Measurements from ENCODE around the gene A1CF. TPM values are rescaled to one million over a fixed set of nuclear protein-coding genes. Genes with fewer than 3 reads are reported as not detected.

Gene A1CF, protein sequence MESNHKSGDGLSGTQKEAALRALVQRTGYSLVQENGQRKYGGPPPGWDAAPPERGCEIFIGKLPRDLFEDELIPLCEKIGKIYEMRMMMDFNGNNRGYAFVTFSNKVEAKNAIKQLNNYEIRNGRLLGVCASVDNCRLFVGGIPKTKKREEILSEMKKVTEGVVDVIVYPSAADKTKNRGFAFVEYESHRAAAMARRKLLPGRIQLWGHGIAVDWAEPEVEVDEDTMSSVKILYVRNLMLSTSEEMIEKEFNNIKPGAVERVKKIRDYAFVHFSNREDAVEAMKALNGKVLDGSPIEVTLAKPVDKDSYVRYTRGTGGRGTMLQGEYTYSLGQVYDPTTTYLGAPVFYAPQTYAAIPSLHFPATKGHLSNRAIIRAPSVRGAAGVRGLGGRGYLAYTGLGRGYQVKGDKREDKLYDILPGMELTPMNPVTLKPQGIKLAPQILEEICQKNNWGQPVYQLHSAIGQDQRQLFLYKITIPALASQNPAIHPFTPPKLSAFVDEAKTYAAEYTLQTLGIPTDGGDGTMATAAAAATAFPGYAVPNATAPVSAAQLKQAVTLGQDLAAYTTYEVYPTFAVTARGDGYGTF
- not detected for total RNA-seq
- polyA plus RNA-seq (2013, experiment 1 of 2) = 0.03 TPM
- 0.03 TPM for polyA plus RNA-seq (2013, experiment 2 of 2)
- total RNA-seq = 0 to 0.22 (median 0) reads per million in 172 experiments

DNA sequence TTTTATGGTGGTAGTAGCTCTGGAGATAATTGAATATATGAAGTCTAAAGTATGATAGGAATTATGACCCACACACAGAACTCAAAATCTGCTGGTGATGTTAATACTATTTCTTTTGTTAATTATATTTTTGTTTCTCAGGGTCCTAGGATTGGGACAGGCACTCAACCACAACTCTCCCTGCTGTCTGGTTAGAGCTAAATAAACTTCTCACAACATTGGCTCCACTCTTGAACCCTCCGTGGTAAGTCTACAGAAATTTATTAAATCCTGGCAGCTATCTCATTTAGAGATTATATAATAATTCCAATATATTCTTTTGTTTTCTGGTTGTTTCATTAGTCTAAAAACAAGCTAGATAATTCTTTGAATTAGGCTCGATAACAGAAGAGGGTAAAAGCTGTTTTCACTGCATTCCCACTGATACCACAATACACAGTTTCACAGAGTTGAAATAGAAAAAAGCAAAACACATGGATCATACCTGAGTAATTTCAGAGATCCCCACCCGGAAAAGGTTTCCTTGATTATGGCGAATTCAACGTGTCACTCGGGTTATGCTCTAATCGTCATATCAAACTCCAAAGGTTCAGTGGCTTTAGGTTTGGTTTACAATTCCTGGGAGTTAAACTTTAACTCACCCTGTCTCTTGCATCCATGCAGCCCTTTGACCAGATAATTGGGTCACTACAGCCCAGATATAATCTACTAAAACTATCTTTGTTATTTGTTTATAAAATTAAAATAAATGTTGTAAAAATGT, at the start of gene A1CF:
TSS of gene A1CF (minus strand) at position 531 of the 763 bp plus-strand sequence. CDS start 25,687 bp downstream, outside the sequence.
- no peak within 1 kb of the TSS for H3K27ac Mint-ChIP-seq
- intact Hi-C loops (cut with DNase I, micrococcal nuclease) = loop anchor here in 1 of 2 experiments (10.0 kb wide), 1 partner anchor 60 kb away; no protein-coding TSS in a partner anchor
- DNase-seq (no peak), ATAC-seq (ENCODE audit: poor library complexity) (no peak)
- H3K4me3 ChIP-seq (ENCODE audit: low read length) = no peak within 1 kb of the TSS
- no peaks in the 10 kb centered on the region for H3K9me3 ChIP-seq (ENCODE audit: control insufficient read depth in 1 of 2, insufficient read depth in 1 of 2, low read length in 2 of 2)
- H3K9me3 Mint-ChIP-seq = no peaks in the 10 kb centered on the region
- ChIA-PET CTCF (no interaction called here), POLR2A (no interaction called here)
- H3K27me3 Mint-ChIP-seq = peaks cover 15% of the 10 kb centered on the region
- TF ChIP-seq, protein P1, sequence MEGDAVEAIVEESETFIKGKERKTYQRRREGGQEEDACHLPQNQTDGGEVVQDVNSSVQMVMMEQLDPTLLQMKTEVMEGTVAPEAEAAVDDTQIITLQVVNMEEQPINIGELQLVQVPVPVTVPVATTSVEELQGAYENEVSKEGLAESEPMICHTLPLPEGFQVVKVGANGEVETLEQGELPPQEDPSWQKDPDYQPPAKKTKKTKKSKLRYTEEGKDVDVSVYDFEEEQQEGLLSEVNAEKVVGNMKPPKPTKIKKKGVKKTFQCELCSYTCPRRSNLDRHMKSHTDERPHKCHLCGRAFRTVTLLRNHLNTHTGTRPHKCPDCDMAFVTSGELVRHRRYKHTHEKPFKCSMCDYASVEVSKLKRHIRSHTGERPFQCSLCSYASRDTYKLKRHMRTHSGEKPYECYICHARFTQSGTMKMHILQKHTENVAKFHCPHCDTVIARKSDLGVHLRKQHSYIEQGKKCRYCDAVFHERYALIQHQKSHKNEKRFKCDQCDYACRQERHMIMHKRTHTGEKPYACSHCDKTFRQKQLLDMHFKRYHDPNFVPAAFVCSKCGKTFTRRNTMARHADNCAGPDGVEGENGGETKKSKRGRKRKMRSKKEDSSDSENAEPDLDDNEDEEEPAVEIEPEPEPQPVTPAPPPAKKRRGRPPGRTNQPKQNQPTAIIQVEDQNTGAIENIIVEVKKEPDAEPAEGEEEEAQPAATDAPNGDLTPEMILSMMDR (IDR thresholded peaks at IDR 0.05) = no peak
- no peak within 1 kb of the TSS for H3K27ac ChIP-seq (ENCODE audit: low read depth in 1 of 2, low read length in 2 of 2)
- H3K36me3 Mint-ChIP-seq (ENCODE audit: low read depth) = no peaks in the 10 kb centered on the region
- H3K4me3 Mint-ChIP-seq = no peak within 1 kb of the TSS
- no peaks in the 10 kb centered on the region for H3K36me3 ChIP-seq (ENCODE audit: insufficient read depth, low read length)
- H3K4me1 Mint-ChIP-seq (ENCODE audit: low read depth) = no peaks in the 10 kb centered on the region
- H3K27me3 ChIP-seq (ENCODE audit: control insufficient read depth in 1 of 2, insufficient read depth in 2 of 2, low read length in 2 of 2) = peaks cover 0 to 13% of the 10 kb centered on the region in 2 experiments
- no peaks in the 10 kb centered on the region for H3K4me1 ChIP-seq (ENCODE audit: insufficient read depth, low read length)

DNA sequence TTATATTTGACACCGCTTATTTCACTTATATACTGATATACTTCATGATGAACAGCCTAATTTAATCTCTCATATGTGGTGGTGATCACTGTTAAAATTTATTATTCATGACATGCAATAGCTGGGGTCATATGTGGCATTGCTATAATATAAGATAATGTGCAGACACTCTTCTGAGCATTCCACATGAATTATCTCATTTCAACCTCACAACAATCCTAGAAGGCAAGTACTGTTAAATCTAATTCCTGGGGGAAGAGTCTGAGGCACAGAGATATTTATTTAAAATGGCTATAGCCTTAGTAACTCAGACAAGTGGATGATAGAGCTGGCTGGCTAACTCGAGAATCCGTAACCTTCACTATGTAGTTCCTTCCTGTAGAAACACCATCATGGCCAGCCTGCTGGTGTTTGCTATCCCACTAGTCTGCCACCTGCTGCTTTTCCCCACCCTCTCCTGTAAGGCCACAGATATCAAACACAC, 46.6 kb upstream of the A1CF start:
- no peak overlapping the region for H3K27ac Mint-ChIP-seq
- Histone ChIP-seq H3K27me3 (ENCODE audit: control insufficient read depth in 1 of 2, insufficient read depth in 2 of 2, low read length in 2 of 2) (no peaks in the 10 kb centered on the region), H3K27ac (ENCODE audit: low read depth in 1 of 2, low read length in 2 of 2) (no peak overlapping the region), H3K9me3 (ENCODE audit: control insufficient read depth in 1 of 2, insufficient read depth in 1 of 2, low read length in 2 of 2) (no peaks in the 10 kb centered on the region), H3K36me3 (ENCODE audit: insufficient read depth, low read length) (no peaks in the 10 kb centered on the region), H3K4me3 (ENCODE audit: low read length) (no peak overlapping the region), H3K4me1 (ENCODE audit: insufficient read depth, low read length) (no peaks in the 10 kb centered on the region)
- H3K27me3 Mint-ChIP-seq = peaks cover 28% of the 10 kb centered on the region
- no peak for DNase-seq
- H3K9me3 Mint-ChIP-seq = no peaks in the 10 kb centered on the region
- no peak overlapping the region for H3K4me3 Mint-ChIP-seq
- intact Hi-C loops (cut with DNase I, micrococcal nuclease) = no loop called here
- no peak for ATAC-seq (ENCODE audit: poor library complexity)
- TF ChIP-seq, protein P1 (IDR thresholded peaks at IDR 0.05) = no peak
- no peaks in the 10 kb centered on the region for H3K36me3 Mint-ChIP-seq (ENCODE audit: low read depth)
- POLR2A ChIA-PET = no interaction called here
- CTCF ChIA-PET = no interaction called here
- no peaks in the 10 kb centered on the region for H3K4me1 Mint-ChIP-seq (ENCODE audit: low read depth)

DNA sequence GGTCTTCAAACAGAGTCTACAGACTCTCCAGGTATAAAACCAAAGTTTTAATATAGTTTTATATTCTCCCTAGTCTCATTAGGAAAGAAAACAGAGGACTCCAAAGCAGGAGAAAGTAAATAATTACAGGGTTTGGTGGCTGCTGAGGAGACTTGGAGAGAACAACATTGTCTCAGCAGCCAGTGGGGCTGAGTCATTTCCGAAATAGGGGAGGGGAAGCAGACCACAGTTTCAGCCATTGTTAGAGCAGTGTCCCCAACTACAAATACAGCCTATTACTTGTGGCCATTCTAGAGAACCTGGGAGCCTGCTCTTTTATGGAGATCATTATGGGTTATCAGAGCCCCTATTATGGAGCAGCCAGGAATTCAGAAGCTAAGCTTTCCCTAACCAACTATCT, 44.2 kb upstream of the A1CF start:
- Mint-ChIP-seq H3K4me1 (ENCODE audit: low read depth) (no peaks in the 10 kb centered on the region), H3K27me3 (peaks cover 20% of the 10 kb centered on the region), H3K9me3 (no peaks in the 10 kb centered on the region), H3K36me3 (ENCODE audit: low read depth) (no peaks in the 10 kb centered on the region), H3K27ac (no peak overlapping the region), H3K4me3 (no peak overlapping the region)
- H3K36me3 ChIP-seq (ENCODE audit: insufficient read depth, low read length) = no peaks in the 10 kb centered on the region
- no peak overlapping the region for H3K27ac ChIP-seq (ENCODE audit: low read depth in 1 of 2, low read length in 2 of 2)
- DNase-seq (no peak), ATAC-seq (ENCODE audit: poor library complexity) (no peak)
- CTCF ChIA-PET = no interaction called here
- no peaks in the 10 kb centered on the region for H3K4me1 ChIP-seq (ENCODE audit: insufficient read depth, low read length)
- no peaks in the 10 kb centered on the region for H3K27me3 ChIP-seq (ENCODE audit: control insufficient read depth in 1 of 2, insufficient read depth in 2 of 2, low read length in 2 of 2)
- TF ChIP-seq, protein P1 (IDR thresholded peaks at IDR 0.05) = no peak
- no peaks in the 10 kb centered on the region for H3K9me3 ChIP-seq (ENCODE audit: control insufficient read depth in 1 of 2, insufficient read depth in 1 of 2, low read length in 2 of 2)
- intact Hi-C loops (cut with DNase I, micrococcal nuclease) = no loop called here
- no peak overlapping the region for H3K4me3 ChIP-seq (ENCODE audit: low read length)
- POLR2A ChIA-PET = no interaction called here

Data from CD4-positive, alpha-beta T cell (primary cell).